ENCODE results near the gene ELOVL7.

DNA sequence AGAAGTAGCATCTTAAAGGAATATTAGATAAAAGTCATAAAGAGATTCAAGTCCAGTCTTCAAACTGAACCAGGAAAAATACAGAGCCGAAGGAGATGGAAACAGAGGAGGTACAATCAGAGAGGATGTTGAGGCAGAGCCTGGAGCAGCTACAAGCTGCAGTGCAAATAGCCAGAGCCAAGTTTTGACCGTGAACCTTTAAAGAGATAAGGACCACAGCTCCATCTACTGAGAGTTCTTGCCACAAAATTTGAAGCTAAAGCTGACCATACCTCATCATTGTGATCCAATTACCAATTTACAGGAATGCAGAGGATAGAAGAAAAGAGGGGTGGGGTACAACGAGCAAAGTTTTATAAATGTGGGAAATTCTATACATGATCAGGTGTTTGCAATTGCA, 133.7 kb downstream of the ELOVL7 start:
- TF ChIP-seq, protein P1, sequence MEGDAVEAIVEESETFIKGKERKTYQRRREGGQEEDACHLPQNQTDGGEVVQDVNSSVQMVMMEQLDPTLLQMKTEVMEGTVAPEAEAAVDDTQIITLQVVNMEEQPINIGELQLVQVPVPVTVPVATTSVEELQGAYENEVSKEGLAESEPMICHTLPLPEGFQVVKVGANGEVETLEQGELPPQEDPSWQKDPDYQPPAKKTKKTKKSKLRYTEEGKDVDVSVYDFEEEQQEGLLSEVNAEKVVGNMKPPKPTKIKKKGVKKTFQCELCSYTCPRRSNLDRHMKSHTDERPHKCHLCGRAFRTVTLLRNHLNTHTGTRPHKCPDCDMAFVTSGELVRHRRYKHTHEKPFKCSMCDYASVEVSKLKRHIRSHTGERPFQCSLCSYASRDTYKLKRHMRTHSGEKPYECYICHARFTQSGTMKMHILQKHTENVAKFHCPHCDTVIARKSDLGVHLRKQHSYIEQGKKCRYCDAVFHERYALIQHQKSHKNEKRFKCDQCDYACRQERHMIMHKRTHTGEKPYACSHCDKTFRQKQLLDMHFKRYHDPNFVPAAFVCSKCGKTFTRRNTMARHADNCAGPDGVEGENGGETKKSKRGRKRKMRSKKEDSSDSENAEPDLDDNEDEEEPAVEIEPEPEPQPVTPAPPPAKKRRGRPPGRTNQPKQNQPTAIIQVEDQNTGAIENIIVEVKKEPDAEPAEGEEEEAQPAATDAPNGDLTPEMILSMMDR (IDR thresholded peaks at IDR 0.05) = no peak
- TF ChIP-seq POLR2A (IDR thresholded peaks at IDR 0.05) = no peak
- TF ChIP-seq POLR2AphosphoS5 (IDR thresholded peaks at IDR 0.05) = no peak
